Measurements from ENCODE around the gene ZC3H13.

The ZC3H13 gene

DNA sequence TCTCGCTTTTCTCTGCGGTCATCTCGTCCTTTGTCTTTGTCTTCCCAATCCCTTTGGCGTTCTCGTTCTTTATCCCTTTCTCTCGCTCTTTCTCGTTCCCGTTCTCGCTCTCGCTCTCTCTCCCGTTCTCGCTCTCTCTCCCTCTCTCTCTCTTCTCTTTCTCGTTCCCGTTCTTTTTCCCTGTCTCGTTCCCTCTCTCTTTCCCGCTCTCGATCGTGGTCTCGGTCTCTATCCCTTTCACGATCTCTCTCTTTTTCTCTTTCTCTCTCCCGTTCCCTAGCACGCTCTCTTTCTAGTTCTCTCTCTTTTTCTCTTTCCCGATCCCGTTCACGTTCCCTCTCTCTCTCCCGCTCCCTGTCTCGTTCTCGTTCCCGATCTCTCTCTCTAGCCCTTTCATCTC lies 77.2 kb downstream of the ZC3H13 start:
- in situ Hi-C loops (cut with HindIII; ENCODE audit: low sequenced_read_pairs): no loop called here
- TF ChIP-seq, protein P1, sequence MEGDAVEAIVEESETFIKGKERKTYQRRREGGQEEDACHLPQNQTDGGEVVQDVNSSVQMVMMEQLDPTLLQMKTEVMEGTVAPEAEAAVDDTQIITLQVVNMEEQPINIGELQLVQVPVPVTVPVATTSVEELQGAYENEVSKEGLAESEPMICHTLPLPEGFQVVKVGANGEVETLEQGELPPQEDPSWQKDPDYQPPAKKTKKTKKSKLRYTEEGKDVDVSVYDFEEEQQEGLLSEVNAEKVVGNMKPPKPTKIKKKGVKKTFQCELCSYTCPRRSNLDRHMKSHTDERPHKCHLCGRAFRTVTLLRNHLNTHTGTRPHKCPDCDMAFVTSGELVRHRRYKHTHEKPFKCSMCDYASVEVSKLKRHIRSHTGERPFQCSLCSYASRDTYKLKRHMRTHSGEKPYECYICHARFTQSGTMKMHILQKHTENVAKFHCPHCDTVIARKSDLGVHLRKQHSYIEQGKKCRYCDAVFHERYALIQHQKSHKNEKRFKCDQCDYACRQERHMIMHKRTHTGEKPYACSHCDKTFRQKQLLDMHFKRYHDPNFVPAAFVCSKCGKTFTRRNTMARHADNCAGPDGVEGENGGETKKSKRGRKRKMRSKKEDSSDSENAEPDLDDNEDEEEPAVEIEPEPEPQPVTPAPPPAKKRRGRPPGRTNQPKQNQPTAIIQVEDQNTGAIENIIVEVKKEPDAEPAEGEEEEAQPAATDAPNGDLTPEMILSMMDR (IDR thresholded peaks at IDR 0.05; ENCODE audit: low read depth, low read length, missing control alignments): no peak
- H3K4me3 ChIP-seq (ENCODE audit: low read depth, low read length): no peak overlapping the region
- no peak for DNase-seq (ENCODE audit: low read depth)

DNA sequence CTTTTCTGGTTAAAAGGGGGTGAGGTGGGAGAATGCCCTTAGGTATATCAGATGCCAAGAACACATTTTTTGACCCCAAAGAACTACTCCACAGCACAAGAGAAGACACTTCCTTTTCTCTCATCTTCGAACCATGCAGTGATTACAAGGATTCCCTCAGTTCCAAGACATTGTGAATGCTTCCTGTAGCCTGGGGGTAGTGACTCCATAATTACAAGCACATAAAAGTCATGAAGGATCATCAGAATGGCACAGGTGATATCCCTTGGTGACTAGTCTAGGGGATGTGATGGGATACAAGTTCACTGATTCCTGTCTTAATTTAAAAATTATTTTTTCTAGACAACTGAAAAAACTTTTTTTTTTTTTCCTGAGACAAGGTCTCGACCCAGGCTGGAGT lies 78.0 kb downstream of the ZC3H13 start:
- in situ Hi-C loops (cut with HindIII; ENCODE audit: low sequenced_read_pairs): no loop called here
- no peak for DNase-seq (ENCODE audit: low read depth)
- no peak overlapping the region for H3K4me3 ChIP-seq (ENCODE audit: low read depth, low read length)
- TF ChIP-seq, protein P1 (IDR thresholded peaks at IDR 0.05; ENCODE audit: low read depth, low read length, missing control alignments): no peak

DNA sequence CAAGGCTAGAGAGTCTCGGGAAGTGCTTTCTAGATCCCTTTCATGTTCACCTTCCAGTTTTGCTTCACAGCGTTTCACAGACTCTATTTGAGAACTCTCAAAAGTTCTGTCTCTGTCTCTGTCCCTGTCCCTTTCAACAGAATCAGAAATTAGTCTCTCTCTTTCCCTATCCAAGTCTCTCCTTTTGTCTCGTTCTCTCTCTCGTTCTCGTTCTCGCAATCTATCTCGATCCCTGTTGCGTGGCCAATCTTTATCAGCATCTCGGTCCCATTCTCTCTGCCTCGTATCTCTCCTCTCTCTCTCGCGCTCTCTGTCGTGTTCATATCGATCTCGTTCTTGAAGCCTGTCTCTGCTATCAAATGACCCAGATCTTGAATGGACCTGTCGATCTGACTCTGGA lies 85.0 kb downstream of the ZC3H13 start:
- no peak for DNase-seq (ENCODE audit: low read depth)
- TF ChIP-seq, protein P1 (IDR thresholded peaks at IDR 0.05; ENCODE audit: low read depth, low read length, missing control alignments): no peak
- in situ Hi-C loops (cut with HindIII; ENCODE audit: low sequenced_read_pairs): no loop called here
- no peak overlapping the region for H3K4me3 ChIP-seq (ENCODE audit: low read depth, low read length)

DNA sequence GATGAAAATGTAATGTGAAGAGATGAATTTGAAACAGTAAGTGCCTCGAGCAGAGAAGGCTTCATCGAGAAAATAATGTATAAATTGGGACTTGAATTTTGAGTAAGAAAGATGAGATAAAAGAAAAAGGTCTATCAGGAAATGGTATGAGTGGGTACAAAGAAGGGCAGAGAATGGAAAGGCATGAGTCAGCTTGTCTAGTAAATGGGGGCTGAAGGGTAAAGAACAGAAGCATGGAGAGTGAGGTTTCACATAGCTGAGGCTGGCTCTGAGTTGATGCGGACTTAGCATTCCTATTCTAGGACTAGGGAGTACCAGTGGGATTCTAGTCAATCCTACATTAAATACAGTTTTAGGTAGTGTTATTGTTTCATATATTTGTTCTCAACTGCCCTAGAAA lies 85.8 kb downstream of the ZC3H13 start:
- H3K4me3 ChIP-seq (ENCODE audit: low read depth, low read length): no peak overlapping the region
- TF ChIP-seq, protein P1 (IDR thresholded peaks at IDR 0.05; ENCODE audit: low read depth, low read length, missing control alignments): no peak
- in situ Hi-C loops (cut with HindIII; ENCODE audit: low sequenced_read_pairs): no loop called here
- DNase-seq (ENCODE audit: low read depth): no peak

DNA sequence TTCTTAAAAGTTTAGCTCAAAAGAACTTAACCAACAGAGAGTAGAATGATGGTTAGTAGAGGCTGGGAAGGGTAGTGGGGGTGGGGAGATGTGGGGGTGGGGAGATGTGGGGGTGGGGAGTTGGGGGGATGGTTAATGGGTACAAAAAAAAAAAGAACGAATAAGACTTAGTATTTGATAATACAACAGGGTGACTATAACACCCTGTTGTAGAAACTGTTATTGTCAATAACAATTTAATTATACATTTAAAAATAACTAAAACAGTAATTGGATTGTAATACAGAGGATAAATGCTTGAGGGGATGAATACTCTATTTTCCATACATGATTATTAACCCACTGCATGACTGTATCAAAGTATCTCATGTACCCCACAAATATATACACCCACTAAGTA lies 91.1 kb downstream of the ZC3H13 start:
- DNase-seq (ENCODE audit: low read depth): no peak
- H3K4me3 ChIP-seq (ENCODE audit: low read depth, low read length): no peak overlapping the region
- in situ Hi-C loops (cut with HindIII; ENCODE audit: low sequenced_read_pairs): no loop called here
- TF ChIP-seq, protein P1 (IDR thresholded peaks at IDR 0.05; ENCODE audit: low read depth, low read length, missing control alignments): no peak

DNA sequence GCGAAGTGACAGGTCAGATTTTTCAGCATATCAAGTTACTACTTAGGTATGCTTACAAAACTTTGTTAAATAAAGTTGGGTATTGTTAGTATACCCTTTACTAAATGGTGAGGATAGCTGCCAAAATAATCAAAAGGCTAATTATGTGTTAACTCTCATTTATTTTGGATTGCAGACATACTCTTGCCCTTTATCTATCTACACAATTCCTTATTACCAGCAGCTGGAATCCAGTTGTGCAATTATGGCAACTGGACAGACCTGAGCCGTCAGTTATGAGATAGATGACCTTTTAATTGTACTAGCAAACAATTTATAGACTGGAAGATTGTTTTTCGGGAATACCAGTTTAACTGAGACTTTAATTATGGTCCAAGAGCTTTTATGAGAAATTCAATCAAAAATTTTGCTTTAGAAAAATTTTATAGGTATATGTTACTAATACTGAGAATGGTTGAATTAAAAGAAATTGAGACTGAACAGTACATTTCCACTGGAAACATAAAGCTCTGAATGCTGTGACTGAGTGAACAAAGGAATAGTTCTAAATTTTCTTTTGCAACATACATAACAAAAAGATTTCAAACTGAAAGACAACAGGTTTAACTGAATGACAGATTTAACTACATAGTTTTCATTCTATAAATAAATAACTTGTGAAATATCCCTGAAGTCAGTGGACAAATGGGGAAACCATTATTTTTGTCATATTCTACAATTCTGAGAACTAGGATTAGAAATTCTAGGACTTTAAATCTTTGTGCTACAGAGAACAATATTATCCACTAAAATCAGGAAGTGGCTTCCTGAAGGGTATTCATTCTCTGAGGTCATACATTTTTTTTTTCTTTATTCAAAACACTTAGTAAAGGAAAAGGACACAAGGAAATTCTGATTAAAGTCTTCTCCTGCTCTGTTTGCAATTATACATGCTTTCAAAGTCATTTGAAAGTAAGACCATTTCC lies 97.4 kb downstream of the ZC3H13 start:
- TF ChIP-seq, protein P1 (IDR thresholded peaks at IDR 0.05; ENCODE audit: low read depth, low read length, missing control alignments): no peak
- in situ Hi-C loops (cut with HindIII; ENCODE audit: low sequenced_read_pairs): no loop called here

More for the DNA sequence above, 97.4 kb downstream of the ZC3H13 start:
- no peak for DNase-seq (ENCODE audit: low read depth)
- H3K4me3 ChIP-seq (ENCODE audit: low read depth, low read length): no peak overlapping the region

Measured in astrocyte of the cerebellum (primary cell).